ENCODE measurements around the gene TMEM25.

GRCh38 chr11:118511601-118512000 lies 19.4 kb upstream of the TMEM25 start:
- TF ChIP-seq CTCF (IDR thresholded peaks at IDR 0.05), result no peak
- TF ChIP-seq POLR2AphosphoS5 (IDR thresholded peaks at IDR 0.05), result no peak
